ELF-1 (cell line): ENCODE measurements around the gene GPR142.
A peak's percentile ranks its signal among the peaks of the same experiment; 100 is the strongest.

Experiments used
- DNase-seq: peaks from one replicate; pipeline ENCODE4 v3.0.0-alpha.2; 2016; ENCODE audit warnings: low read depth, low spot score

Gene GPR142

GRCh38 chr17:74369665-74370490 lies 2.6 kb downstream of the GPR142 start:
- DNase-seq, result no peak

GRCh38 chr17:74371653-74372147 lies 4.4 kb downstream of the GPR142 start:
- DNase-seq, result no peak

DNA sequence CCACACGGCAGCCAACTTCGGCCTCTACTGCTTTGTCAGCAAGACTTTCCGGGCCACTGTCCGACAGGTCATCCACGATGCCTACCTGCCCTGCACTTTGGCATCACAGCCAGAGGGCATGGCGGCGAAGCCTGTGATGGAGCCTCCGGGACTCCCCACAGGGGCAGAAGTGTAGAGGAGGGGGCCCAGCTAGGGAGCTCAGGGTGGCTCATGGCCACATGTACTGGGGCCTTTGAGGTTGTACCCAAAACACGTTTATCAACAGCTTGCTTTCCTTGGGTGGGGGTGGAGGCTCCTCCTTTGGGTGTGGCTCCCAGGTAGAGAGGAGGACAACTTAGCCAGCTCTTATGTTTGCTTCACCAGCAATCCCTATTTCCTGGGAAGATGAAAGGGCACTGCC lies 5.1 kb downstream of the GPR142 start:
- no peak for DNase-seq

- DNase-seq, result no peak
Observed at GRCh38 chr17:74373838-74374606, 6.7 kb downstream of the GPR142 start.

DNA sequence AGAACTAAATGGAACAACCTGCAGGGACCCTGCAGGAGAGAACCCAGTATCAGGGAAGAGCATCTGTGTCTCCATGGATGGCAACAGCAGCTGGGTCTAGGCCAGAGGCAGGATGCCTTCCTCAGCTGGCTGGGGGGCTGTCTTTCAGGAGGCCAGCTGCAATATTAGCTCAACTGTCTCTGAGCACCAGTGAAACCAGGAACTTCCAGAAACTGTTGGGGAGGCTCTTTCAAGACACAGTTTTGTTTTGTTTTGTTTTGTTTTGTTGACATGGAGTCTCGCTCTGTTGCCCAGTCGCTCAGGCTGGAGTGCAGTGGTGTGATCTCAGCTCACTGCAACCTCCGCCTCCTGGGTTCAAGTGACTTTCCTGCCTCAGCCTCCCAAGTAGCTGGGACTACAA lies 7.6 kb downstream of the GPR142 start:
- no peak for DNase-seq

DNA sequence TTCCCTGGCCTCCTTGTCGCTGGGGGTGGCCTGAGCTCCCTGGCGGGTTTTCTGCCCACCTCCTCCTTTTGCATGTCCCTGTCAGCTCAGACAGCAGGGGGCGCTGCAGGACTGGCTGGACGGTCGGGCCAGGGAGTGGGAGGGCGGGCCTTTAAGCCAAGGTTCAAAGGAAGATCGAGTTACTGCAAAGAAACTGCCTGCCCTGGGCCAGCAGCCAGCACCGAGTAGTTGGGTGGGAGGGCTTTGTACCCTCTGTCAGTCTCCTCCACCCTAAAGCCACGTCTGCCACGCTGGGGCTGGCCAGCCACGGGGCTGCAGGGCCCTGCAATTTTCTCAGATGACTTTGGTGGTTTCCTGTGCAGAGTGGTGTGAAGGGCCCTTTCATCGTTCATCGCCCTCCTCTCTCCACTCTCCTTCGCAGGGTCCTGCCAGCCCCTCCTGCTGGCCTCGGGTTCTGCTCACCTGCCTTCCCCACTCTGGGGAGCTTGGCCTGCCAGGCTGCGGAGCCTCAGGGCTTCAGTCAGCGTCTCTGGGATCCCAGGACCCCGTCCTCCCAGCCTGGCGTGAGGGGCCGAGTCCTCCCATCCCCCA lies 12.3 kb downstream of the GPR142 start:
- DNase-seq, result peak; percentile 94

- peak; percentile 72 for DNase-seq
Observed at GRCh38 chr17:74380086-74380958, 13.0 kb downstream of the GPR142 start.

DNA sequence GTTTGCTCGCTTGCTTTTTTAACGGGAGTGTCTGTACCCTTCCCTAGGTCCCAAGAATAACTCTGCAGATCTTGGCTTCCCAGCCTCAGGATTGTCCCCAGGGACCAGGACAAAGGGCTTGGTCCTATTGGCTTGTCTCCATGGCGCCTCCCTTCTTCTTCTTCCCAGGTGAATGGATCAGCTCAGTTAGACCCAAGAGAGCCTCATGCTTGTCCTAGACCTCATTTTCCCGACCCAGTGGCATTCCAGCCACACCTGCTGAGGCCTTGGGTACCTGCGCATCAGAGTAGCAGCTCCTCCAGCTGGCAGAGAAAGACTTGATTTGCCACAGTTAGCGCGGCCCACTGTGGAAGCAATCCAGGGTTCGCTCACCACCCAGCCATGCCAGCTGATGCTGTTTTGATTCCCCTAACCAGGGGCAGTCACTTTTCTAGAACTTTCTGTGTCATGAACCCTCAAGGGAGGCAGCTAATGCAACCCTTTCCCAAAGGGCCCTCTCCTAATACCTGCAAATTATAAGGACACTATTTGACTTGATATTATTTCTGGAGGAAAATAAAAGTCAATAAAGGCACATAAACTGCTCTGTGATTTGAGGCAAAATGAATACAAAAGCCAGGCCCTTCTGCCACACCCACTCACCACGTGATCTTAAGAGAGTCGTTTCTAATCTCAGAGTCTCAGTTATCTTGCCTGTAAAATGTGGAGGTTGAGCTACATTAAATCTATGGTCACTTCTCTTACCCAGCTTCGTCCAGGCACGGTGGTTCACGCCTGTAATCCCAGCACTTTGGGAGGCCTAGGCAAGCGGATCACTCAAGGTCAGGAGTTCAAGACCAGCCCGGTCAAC lies 13.9 kb downstream of the GPR142 start:
- DNase-seq, result no peak

- no peak for DNase-seq
Observed at GRCh38 chr17:74383141-74383540, 15.8 kb downstream of the GPR142 start.

DNA sequence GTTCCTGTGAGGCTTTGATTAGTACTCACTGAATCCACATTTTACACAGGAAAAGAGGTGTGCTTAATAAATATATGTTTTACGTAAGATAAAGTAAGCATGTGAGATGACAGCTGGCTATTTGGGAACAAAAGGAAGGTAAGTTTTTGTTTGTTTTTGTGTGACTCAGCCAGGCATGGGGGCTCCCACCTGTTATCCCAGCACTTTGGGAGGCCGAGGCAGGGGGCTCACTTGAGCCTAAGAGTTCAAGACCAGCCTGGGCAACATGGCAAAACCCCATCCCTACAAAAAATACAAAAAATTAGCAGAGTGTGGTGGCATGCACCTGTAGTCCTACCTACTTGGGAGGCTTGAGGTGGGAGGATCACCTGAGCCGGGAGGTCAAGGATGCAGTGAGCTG lies 17.9 kb downstream of the GPR142 start:
- no peak for DNase-seq

DNA sequence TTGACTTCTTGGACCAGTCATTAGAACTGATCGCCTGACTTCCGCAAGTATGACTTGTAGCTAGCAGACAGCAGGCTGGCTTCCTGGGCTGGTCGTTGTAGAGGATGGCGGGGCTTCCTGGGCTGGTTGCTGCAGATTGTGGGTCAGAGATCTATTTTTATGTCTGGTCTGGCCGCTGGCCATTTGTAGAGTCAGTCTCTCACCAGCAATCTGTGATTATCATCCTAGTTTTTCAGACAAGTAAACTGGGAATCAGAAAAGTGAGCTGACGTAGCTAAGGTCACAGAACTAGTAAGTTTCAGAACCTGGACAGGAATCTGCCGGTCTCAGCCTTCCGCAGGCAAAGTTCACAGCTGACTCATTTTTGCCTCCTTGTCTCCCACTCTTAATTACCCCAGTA lies 19.1 kb downstream of the GPR142 start:
- no peak for DNase-seq

DNA sequence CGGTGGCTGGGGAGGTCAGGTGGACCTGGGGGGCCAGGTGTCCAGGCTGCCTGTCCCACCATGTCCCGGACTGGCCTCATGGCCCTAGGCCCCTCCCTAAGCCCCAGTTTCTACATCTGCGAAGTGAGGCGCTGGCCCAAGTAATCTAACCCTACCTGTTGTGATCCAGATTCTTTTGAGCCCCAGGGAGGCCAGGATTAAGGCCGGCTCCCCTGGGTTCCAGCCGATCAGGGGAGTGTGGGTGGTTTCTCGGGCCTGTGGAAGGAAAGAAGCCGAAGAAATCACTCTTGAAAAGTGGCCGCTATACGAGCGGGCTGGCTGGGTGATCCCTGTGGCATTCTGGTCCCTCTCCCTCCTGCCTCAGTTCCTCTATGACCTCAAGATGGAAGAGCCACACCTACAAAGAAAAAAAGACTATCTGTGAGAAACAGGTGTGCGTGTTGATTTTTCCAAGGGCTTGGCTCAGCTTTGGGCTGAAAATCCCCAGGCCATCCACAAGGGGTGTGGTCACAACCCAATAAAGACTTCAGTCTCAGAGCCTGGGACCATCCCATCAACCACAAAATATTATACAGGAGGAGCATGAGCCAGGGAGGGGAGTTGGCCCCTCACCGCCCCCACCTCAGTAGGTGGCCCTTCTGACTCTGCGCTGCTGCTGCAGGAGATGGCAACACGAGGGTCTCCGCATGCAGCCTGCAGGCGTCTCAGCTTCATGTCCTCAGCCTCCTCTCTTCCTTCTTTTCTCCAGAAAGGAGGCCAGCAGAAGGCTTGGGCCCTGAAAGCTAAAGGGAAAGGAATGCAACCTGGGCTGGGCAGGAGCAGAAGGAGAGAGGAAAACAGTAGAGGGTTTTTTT lies 20.3 kb downstream of the GPR142 start:
- no peak for DNase-seq

DNA sequence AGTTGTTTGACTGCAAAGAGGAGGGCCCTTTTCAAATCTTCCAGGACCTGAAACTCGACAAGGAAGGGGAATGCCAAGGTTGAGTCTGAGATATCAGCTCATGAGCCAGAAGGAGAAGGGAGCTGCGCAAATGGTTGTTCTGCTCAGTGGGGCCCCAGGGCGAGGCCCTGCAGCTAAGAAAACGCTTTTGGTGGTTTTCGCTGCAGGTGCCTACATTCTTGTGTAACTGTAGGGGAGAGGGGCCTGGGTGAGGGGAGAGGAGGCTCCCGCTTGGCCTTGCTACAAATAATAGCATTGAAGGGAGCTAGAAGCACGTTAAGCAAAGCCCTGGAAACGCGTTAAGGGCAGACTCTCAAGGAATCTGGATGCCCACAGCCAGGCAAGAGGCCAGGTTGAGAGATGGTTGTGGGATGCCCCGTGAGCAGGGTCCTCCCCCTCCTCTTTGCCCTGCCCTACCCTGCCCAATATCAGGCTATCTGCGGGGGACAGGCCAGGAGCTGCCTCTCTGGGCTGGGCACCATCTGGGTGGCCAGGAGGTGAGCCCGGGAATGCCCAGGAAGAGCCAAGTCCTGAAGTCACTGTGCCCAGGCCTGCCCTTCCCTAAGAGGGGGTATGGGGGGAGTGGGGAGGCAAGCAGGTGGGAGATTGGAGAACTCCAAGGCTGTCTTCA lies 21.9 kb downstream of the GPR142 start:
- DNase-seq, result peak; percentile 33

DNA sequence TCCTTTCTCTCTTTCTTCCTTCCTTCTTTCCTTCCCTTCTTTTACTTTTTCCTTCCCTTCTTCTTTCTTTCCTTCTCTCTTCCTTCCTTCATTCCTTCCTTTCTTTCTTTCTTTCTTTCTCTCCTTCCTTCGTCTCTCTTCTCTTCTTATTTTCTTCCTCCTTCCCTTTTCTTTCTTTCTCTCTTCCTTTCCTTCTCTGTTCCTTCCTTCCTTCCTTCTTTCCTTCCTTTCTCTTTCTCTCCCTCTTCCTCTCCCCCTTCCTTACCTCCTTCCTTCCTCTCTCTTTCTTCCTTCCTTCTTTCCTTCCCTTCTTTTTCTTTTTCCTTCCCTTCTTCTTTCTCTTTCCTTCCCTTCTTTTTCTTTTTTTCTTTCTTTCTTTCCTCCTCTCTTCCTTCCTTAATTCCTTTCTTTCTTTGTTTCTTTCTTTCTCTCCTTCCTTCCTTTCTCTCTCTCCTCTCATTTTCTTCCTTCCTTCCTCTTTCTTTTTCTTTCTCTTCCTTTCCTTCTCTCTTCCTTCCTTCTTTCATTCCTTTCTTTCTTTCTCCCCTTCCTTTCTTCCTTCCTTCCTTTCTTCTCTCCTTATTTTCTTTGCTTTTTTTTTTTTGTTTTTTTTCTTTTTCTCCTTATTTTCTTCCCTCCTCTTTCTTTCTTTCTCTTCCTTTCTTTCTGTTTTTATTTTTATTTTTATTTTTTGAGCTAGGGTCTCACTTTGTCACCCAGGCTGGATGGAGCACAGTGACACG lies 22.8 kb downstream of the GPR142 start:
- no peak for DNase-seq

GRCh38 chr17:74390680-74391653 lies 23.7 kb downstream of the GPR142 start:
- DNase-seq, result peak; percentile 68

- no peak for DNase-seq
Observed at GRCh38 chr17:74391771-74392170, 24.5 kb downstream of the GPR142 start.

- DNase-seq, result no peak
Observed at GRCh38 chr17:74392848-74393247, 25.5 kb downstream of the GPR142 start.
